KMS-11 (cell line): ENCODE measurements around the gene TCEA3.

Experiments
- H2AFZ ChIP-seq: fragments of 200-600 bp; sonication (generic); 2 replicates; pipeline ENCODE4 v1.6.1; 2016; ENCODE audit warnings: antibody characterized with exemption, mixed run types, low read depth
- H3K27ac ChIP-seq: fragments of 200-600 bp; sonication (generic); 2 replicates; pipeline ENCODE4 v1.6.1; 2016; ENCODE audit warnings: mild to moderate bottlenecking, mixed run types
- H3K27me3 ChIP-seq: fragments of 200-600 bp; sonication (generic); 2 replicates; pipeline ENCODE4 v1.6.1; 2017; ENCODE audit warnings: mild to moderate bottlenecking, low read depth, mixed run types, moderate library complexity; ENCODE audit not compliant: insufficient read depth
- H3K36me3 ChIP-seq: fragments of 200-600 bp; sonication (generic); 2 replicates; pipeline ENCODE4 v1.6.1; 2017; ENCODE audit warnings: mild to moderate bottlenecking, mixed run types; ENCODE audit not compliant: insufficient read depth
- H3K4me1 ChIP-seq: fragments of 200-600 bp; sonication (generic); 2 replicates; pipeline ENCODE4 v1.6.1; 2016; ENCODE audit warnings: mild to moderate bottlenecking, low read depth, mixed run types; ENCODE audit not compliant: poor library complexity, severe bottlenecking
- H3K4me2 ChIP-seq: fragments of 200-600 bp; sonication (generic); 2 replicates; pipeline ENCODE4 v1.7.0; 2016; ENCODE audit warnings: mild to moderate bottlenecking, mixed run types
- H3K4me3 ChIP-seq: fragments of 200-600 bp; sonication (generic); IDR thresholded peaks from 2 replicates; pipeline ENCODE4 v1.6.1; 2017; ENCODE audit warnings: low read depth, low read length, mixed read lengths; ENCODE audit not compliant: insufficient read depth
- H3K79me2 ChIP-seq: fragments of 200-600 bp; sonication (generic); 2 replicates; pipeline ENCODE4 v1.6.1; 2016; ENCODE audit warnings: low read depth, mixed run types; ENCODE audit not compliant: insufficient read depth
- H3K9ac ChIP-seq: fragments of 200-600 bp; sonication (generic); 2 replicates; pipeline ENCODE4 v1.6.1; 2016; ENCODE audit warnings: mild to moderate bottlenecking, mixed run types
- H4K20me1 ChIP-seq: fragments of 200-600 bp; sonication (generic); 2 replicates; pipeline ENCODE4 v1.6.1; 2016; ENCODE audit warnings: mild to moderate bottlenecking, mixed run types; ENCODE audit not compliant: insufficient read depth
- CTCF ChIP-seq: fragments of 200-600 bp; sonication (generic); conservative IDR thresholded peaks from 2 replicates; pipeline ENCODE4 v1.6.1; 2017; ENCODE audit warnings: low read depth, mild to moderate bottlenecking, antibody characterized with exemption, low read length, moderate library complexity, mixed read lengths

The TCEA3 gene

GRCh38 chr1:23399229-23399628 lies 25.3 kb downstream of the TCEA3 start:
- no peak overlapping the region for H3K27ac ChIP-seq
- no peak for TF ChIP-seq CTCF
- no peak overlapping the region for H3K4me3 ChIP-seq
- no peak overlapping the region for H2AFZ ChIP-seq
- H3K4me1 ChIP-seq = peaks cover 2% of the 10 kb centered on the region
- H3K4me2 ChIP-seq = no peak overlapping the region
- H3K9ac ChIP-seq = no peak overlapping the region
- no peaks in the 10 kb centered on the region for H4K20me1 ChIP-seq
- no peaks in the 10 kb centered on the region for H3K79me2 ChIP-seq
- H3K36me3 ChIP-seq = no peaks in the 10 kb centered on the region
- no peaks in the 10 kb centered on the region for H3K27me3 ChIP-seq

- Histone ChIP-seq H3K4me1 (no peaks in the 10 kb centered on the region), H3K27ac (no peak overlapping the region), H3K27me3 (no peaks in the 10 kb centered on the region), H3K79me2 (no peaks in the 10 kb centered on the region), H3K4me2 (no peak overlapping the region), H4K20me1 (no peaks in the 10 kb centered on the region), H3K9ac (no peak overlapping the region), H3K4me3 (no peak overlapping the region), H3K36me3 (no peaks in the 10 kb centered on the region), H2AFZ (no peak overlapping the region)
- no peak for TF ChIP-seq CTCF
Observed at GRCh38 chr1:23397908-23398307, 26.6 kb downstream of the TCEA3 start.

GRCh38 chr1:23396380-23396779 lies 28.2 kb downstream of the TCEA3 start:
- H3K4me1 ChIP-seq = no peaks in the 10 kb centered on the region

GRCh38 chr1:23395849-23396248 lies 28.7 kb downstream of the TCEA3 start:
- H3K79me2 ChIP-seq = no peaks in the 10 kb centered on the region
- H3K27me3 ChIP-seq = no peaks in the 10 kb centered on the region
- no peak overlapping the region for H3K9ac ChIP-seq
- no peak for TF ChIP-seq CTCF
- no peak overlapping the region for H3K4me2 ChIP-seq
- no peaks in the 10 kb centered on the region for H4K20me1 ChIP-seq
- no peak overlapping the region for H3K4me3 ChIP-seq
- H3K27ac ChIP-seq = no peak overlapping the region
- no peak overlapping the region for H2AFZ ChIP-seq
- H3K36me3 ChIP-seq = no peaks in the 10 kb centered on the region
- no peaks in the 10 kb centered on the region for H3K4me1 ChIP-seq

More at GRCh38 chr1:23396380-23396779, 28.2 kb downstream of the TCEA3 start:
- Histone ChIP-seq H3K79me2 (no peaks in the 10 kb centered on the region), H2AFZ (no peak overlapping the region), H3K4me3 (no peak overlapping the region), H3K4me2 (no peak overlapping the region), H3K27me3 (no peaks in the 10 kb centered on the region), H3K9ac (no peak overlapping the region), H3K36me3 (no peaks in the 10 kb centered on the region), H4K20me1 (no peaks in the 10 kb centered on the region), H3K27ac (no peak overlapping the region)
- TF ChIP-seq CTCF = no peak
